Upper lobe of left lung (tissue), 6 donors: Measurements from ENCODE around the gene ZNF490. TPM values are rescaled to one million over a fixed set of nuclear protein-coding genes. Genes with fewer than 3 reads are reported as not detected.
"Not testable (repeated sequence)": the region's sequence is repeated elsewhere in the genome, so short reads cannot be mapped to it uniquely, and the experiment has no call there.

Source experiments
- ATAC-seq, 2 donors: fragments of 200-7000 bp; cut with Tn5 transposase; one replicate each; pipeline ENCODE4 v1.9.1; 2022; ENCODE audit warnings: mild to moderate bottlenecking in 2 of 2, moderate library complexity in 2 of 2; ENCODE audit not compliant: low FRiP score in 2 of 2
- DNase-seq, 2 donors: peaks; one replicate each; pipeline ENCODE4 v3.0.0-alpha.2; 2019 to 2020
- H3K27ac ChIP-seq, 4 donors: fragments of 200-600 bp; sonication (generic); one replicate each; pipeline ENCODE4 v1.5.1; 2016 to 2019
- H3K27me3 ChIP-seq, 4 donors: fragments of 200-600 bp; sonication (generic); one replicate each; pipeline ENCODE4 v1.5.1; 2017 to 2019
- H3K36me3 ChIP-seq, 4 donors: fragments of 200-600 bp; sonication (generic); one replicate each; pipeline ENCODE4 v1.5.1; 2016 to 2019
- H3K4me1 ChIP-seq, 4 donors: fragments of 200-600 bp; sonication (generic); one replicate each; pipeline ENCODE4 v1.5.1; 2018 to 2019
- H3K4me3 ChIP-seq, 4 donors: fragments of 200-600 bp; sonication (generic); one replicate each; pipeline ENCODE4 v1.5.1; 2017 to 2019; ENCODE audit warnings: mild to moderate bottlenecking in 2 of 4, moderate library complexity in 1 of 4
- H3K9me3 ChIP-seq, 4 donors: fragments of 200-600 bp; sonication (generic); one replicate each; pipeline ENCODE4 v1.5.1; 2018 to 2019
- CTCF ChIP-seq, 6 experiments: fragments of 450-650 bp in 4 of 6; fragments of 200-600 bp in 2 of 6; sonication (generic) in 2 of 6; IDR thresholded peaks; one replicate each; pipeline ENCODE4 v1.5.1; 2016 to 2019; ENCODE audit warnings: antibody characterized with exemption in 6 of 6
- EP300 ChIP-seq, 4 donors: sonication (generic); formaldehyde crosslinking; IDR thresholded peaks; one replicate each; pipeline ENCODE4 v1.5.1; 2017; ENCODE audit warnings: antibody characterized with exemption in 4 of 4, control low read depth in 2 of 4
- POLR2A ChIP-seq, 4 donors: fragments of 450-650 bp; IDR thresholded peaks; one replicate each; pipeline ENCODE4 v1.5.1; 2016 to 2017; ENCODE audit warnings: antibody characterized with exemption in 4 of 4, mild to moderate bottlenecking in 2 of 4
- POLR2AphosphoS5 ChIP-seq, 2 donors: sonication (generic); formaldehyde crosslinking; IDR thresholded peaks; one replicate each; pipeline ENCODE4 v1.5.1; 2017; ENCODE audit warnings: antibody characterized with exemption in 2 of 2
- whole genome bisulfite sequencing, 2 donors: methylation state at CpG; one replicate each; pipeline ENCODE4 v1.1.5; 2017 to 2018; 5-methylcytosine and 5-hydroxymethylcytosine counted together
- total RNA-seq, 6 donors: library from RNA; depleted of rRNA in 4 of 6; stranded (reverse); fragments of >200 nt in 4 of 6; gene quantifications; one replicate each; pipeline versions ENCODE4 v1.1.0 to v1.2.1, GENCODE V29; 2016 to 2021
- donor health status: DM: no; HTN: no; CAD: no; lungs with moderate emphysema.
- donor health status: DM: no; HTN: yes; CAD: no; lungs with severe emphysema.

Gene ZNF490
- total RNA-seq, 6 donors from 2014 or later, result 4.3 to 11.6 (median 9.0) TPM

GRCh38 chr19:12578641-12579040 is 32.0 kb downstream of the ZNF490 start:
- 92 to 96% methylated on average over 10 of the region's 10 CpGs for WGBS, 2 donors

GRCh38 chr19:12574036-12574435 is 36.6 kb downstream of the ZNF490 start:
- no peak for TF ChIP-seq POLR2A (IDR thresholded peaks at IDR 0.05)
- no peak for TF ChIP-seq EP300 (IDR thresholded peaks at IDR 0.05)
- TF ChIP-seq POLR2AphosphoS5 (IDR thresholded peaks at IDR 0.05), result no peak
- TF ChIP-seq CTCF (IDR thresholded peaks at IDR 0.05), result no peak
- Histone ChIP-seq H3K4me1 (no peaks in the 10 kb centered on the region), H3K27ac (no peak overlapping the region), H3K36me3 (peaks cover 0 to 15% (median 7%) of the 10 kb centered on the region in 4 donors), H3K4me3 (no peak overlapping the region), H3K9me3 (no peaks in the 10 kb centered on the region), H3K27me3 (no peaks in the 10 kb centered on the region)
- no peak for DNase-seq
- 56 to 59% methylated on average over 7 of the region's 7 CpGs for WGBS, 2 donors
- ATAC-seq, result no peak

More at GRCh38 chr19:12578641-12579040, 32.0 kb downstream of the ZNF490 start:
- no peaks in the 10 kb centered on the region for H3K4me1 ChIP-seq
- no peak for TF ChIP-seq CTCF (IDR thresholded peaks at IDR 0.05)
- ATAC-seq (no peak), DNase-seq (no peak)
- H3K27me3 ChIP-seq, result no peaks in the 10 kb centered on the region
- H3K4me3 ChIP-seq, result no peak overlapping the region
- peaks cover 14 to 55% (median 41%) of the 10 kb centered on the region in 4 donors for H3K36me3 ChIP-seq
- H3K9me3 ChIP-seq, result peaks cover 7 to 23% (median 19%) of the 10 kb centered on the region in 4 donors
- no peak overlapping the region for H3K27ac ChIP-seq

GRCh38 chr19:12567951-12568350 is 42.7 kb downstream of the ZNF490 start:
- 84 to 86% methylated on average over 4 of the region's 4 CpGs for WGBS, 2 donors
- Histone ChIP-seq H3K4me3 (no peak overlapping the region), H3K9me3 (no peaks in the 10 kb centered on the region), H3K4me1 (peaks cover 0 to 6% (median 0%) of the 10 kb centered on the region in 4 donors), H3K36me3 (no peaks in the 10 kb centered on the region), H3K27me3 (no peaks in the 10 kb centered on the region), H3K27ac (no peak overlapping the region)
- no peak for TF ChIP-seq POLR2AphosphoS5 (IDR thresholded peaks at IDR 0.05)
- no peak for TF ChIP-seq POLR2A (IDR thresholded peaks at IDR 0.05)
- no peak for TF ChIP-seq EP300 (IDR thresholded peaks at IDR 0.05)
- no peak for TF ChIP-seq CTCF (IDR thresholded peaks at IDR 0.05)
- DNase-seq, result no peak
- no peak for ATAC-seq

DNA sequence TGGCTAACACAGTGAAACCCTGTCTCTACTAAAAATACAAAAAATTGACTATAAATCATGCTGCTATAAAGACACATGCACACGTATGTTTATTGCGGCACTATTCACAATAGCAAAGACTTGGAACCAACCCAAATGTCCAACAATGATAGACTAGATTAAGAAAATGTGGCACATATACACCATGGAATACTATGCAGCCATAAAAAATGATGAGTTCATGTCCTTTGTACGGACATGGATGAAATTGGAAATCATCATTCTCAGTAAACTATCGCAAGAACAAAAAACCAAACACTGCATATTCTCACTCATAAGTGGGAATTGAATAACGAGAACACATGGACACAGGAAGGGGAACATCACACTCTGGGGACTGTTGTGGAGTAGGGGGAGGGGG is 44.2 kb downstream of the ZNF490 start:
- WGBS, 2 donors, result 86 to 100% methylated on average over 5 of the region's 5 CpGs
- not testable (repeated sequence) for DNase-seq, ATAC-seq, H3K27ac ChIP-seq, H3K4me1 ChIP-seq, H3K4me3 ChIP-seq, H3K9me3 ChIP-seq, H3K36me3 ChIP-seq, H3K27me3 ChIP-seq

DNA sequence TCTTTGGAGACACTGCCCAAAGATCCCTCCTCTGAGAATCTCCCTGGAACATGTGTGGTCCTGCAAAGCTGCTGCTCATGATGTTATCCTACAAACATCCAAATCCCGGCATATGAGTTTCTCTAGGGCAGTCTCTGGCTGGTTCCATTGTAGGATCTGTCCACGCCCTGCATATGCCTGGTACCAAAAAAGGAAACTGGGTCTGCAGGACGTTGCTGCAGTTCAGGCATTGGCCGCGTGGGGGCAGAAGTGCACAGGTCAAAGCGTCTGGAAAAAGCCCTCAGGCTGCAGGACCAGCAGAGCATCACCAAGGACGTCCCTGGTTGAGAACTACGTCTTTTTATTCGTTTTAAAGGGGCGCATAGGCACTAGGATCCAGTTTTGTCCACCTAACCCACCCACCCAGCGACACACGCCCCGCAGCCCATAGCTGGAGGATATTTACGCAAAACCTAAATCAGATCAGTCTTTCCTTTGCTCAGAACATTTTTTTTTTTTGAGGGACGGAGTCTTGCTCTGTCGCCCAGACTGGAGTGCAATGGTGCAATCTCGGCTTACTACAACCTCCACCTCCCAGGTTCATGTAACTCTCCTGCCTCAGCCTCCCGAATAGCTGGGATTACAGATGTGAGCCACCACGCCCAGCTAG is 46.5 kb downstream of the ZNF490 start:
- Histone ChIP-seq H3K27ac (no peak overlapping the region), H3K36me3 (no peaks in the 10 kb centered on the region), H3K4me1 (peaks cover 0 to 6% (median 0%) of the 10 kb centered on the region in 4 donors), H3K27me3 (no peaks in the 10 kb centered on the region), H3K9me3 (no peaks in the 10 kb centered on the region), H3K4me3 (no peak overlapping the region)
- ATAC-seq (peak; percentile 95 to 97), DNase-seq (peak; percentile 91 to 93)
- 19 to 21% methylated on average over 17 to 19 of the region's 19 CpGs for WGBS, 2 donors
- TF ChIP-seq POLR2A (IDR thresholded peaks at IDR 0.05) (no peak), CTCF (IDR thresholded peaks at IDR 0.05) (peak; percentile 88 to 95 (median 93))
